H9 (cell line): ENCODE measurements around the gene HTRA3. TPM values are rescaled to one million over a fixed set of nuclear protein-coding genes. Genes with fewer than 3 reads are reported as not detected.
A peak's percentile ranks its signal among the peaks of the same experiment; 100 is the strongest.

Source experiments
- DNase-seq: peaks from one replicate; pipeline ENCODE4 v3.0.0-alpha.2; 2017
- H2AFZ ChIP-seq: one replicate; pipeline ENCODE4 v1.6.1; 2013; ENCODE audit warnings: mild to moderate bottlenecking, low read length, control low read depth, moderate library complexity
- H2AK5ac ChIP-seq: 2 replicates; pipeline ENCODE4 v1.6.1; 2013; ENCODE audit warnings: low read length, control low read depth, mixed read lengths; ENCODE audit not compliant: insufficient read length
- H2BK120ac ChIP-seq: one replicate; pipeline ENCODE4 v1.6.1; 2013; ENCODE audit warnings: low read depth, mild to moderate bottlenecking, low read length, control low read depth, inconsistent platforms; ENCODE audit not compliant: poor library complexity, severe bottlenecking
- H2BK12ac ChIP-seq: 2 replicates; pipeline ENCODE4 v1.6.1; 2013; ENCODE audit warnings: low read length, control low read depth, mixed read lengths, low read depth; ENCODE audit not compliant: insufficient read length
- H2BK15ac ChIP-seq: 2 replicates; pipeline ENCODE4 v1.6.1; 2013; ENCODE audit warnings: low read depth, low read length, control low read depth
- H2BK20ac ChIP-seq: one replicate; pipeline ENCODE4 v1.6.1; 2013; ENCODE audit warnings: low read depth, mild to moderate bottlenecking, low read length, control low read depth, inconsistent platforms; ENCODE audit not compliant: poor library complexity, severe bottlenecking
- H2BK5ac ChIP-seq: 2 replicates; pipeline ENCODE4 v1.6.1; 2013; ENCODE audit warnings: low read length, control low read depth, mixed read lengths; ENCODE audit not compliant: insufficient read length
- H3K14ac ChIP-seq: 2 replicates; pipeline ENCODE4 v1.6.1; 2013; ENCODE audit warnings: low read length, control low read depth; ENCODE audit not compliant: insufficient read depth
- H3K18ac ChIP-seq: 2 replicates; pipeline ENCODE4 v1.6.1; 2013; ENCODE audit warnings: low read depth, mild to moderate bottlenecking, mixed read lengths, low read length, control low read depth; ENCODE audit not compliant: insufficient read length
- H3K23ac ChIP-seq: 2 replicates; pipeline ENCODE4 v1.6.1; 2013; ENCODE audit warnings: low read length, control low read depth, mixed read lengths, low read depth; ENCODE audit not compliant: insufficient read length
- H3K23me2 ChIP-seq: 2 replicates; pipeline ENCODE4 v1.6.1; 2013; ENCODE audit warnings: low read depth, mild to moderate bottlenecking, mixed read lengths, low read length, control low read depth; ENCODE audit not compliant: insufficient read length, poor library complexity, severe bottlenecking
- H3K27ac ChIP-seq: 2 replicates; pipeline ENCODE4 v1.5.1; 2013; ENCODE audit warnings: low read length, control low read depth, mixed read lengths, low read depth; ENCODE audit not compliant: insufficient read length
- H3K27me3 ChIP-seq: 2 replicates; pipeline ENCODE4 v1.6.1; 2013; ENCODE audit warnings: low read length, control low read depth, inconsistent platforms; ENCODE audit not compliant: insufficient read depth
- H3K4ac ChIP-seq: 2 replicates; pipeline ENCODE4 v1.6.1; 2013; ENCODE audit warnings: low read depth, mild to moderate bottlenecking, control low read depth, inconsistent platforms, low read length, moderate library complexity
- H3K4me1 ChIP-seq: 2 replicates; pipeline ENCODE4 v1.6.1; 2013; ENCODE audit warnings: low read length, control low read depth, inconsistent platforms; ENCODE audit not compliant: insufficient read depth
- H3K4me2 ChIP-seq: 2 replicates; pipeline ENCODE4 v1.6.1; 2013; ENCODE audit warnings: low read length, control low read depth, mixed read lengths; ENCODE audit not compliant: insufficient read length, insufficient read depth
- H3K56ac ChIP-seq: 2 replicates; pipeline ENCODE4 v1.6.1; 2013; ENCODE audit warnings: low read depth, mild to moderate bottlenecking, mixed read lengths, low read length, control low read depth; ENCODE audit not compliant: insufficient read length
- H3K79me1 ChIP-seq: 2 replicates; pipeline ENCODE4 v1.6.1; 2013; ENCODE audit warnings: low read depth, mild to moderate bottlenecking, moderate library complexity, low read length, control low read depth, inconsistent platforms; ENCODE audit not compliant: insufficient read depth, poor library complexity, severe bottlenecking
- H3K79me2 ChIP-seq: 2 replicates; pipeline ENCODE4 v1.6.1; 2013; ENCODE audit warnings: low read length, control low read depth, inconsistent platforms; ENCODE audit not compliant: insufficient read depth
- H3K9ac ChIP-seq: 2 replicates; pipeline ENCODE4 v1.6.1; 2013; ENCODE audit warnings: low read length, control low read depth, mixed read lengths; ENCODE audit not compliant: insufficient read length; ENCODE audit errors: extremely low read depth
- H3K9me3 ChIP-seq: one replicate; pipeline ENCODE4 v1.6.1; 2013; ENCODE audit warnings: low read depth, low read length, inconsistent platforms; ENCODE audit not compliant: control insufficient read depth
- H3T11ph ChIP-seq: one replicate; pipeline ENCODE4 v1.6.1; 2013; ENCODE audit warnings: mild to moderate bottlenecking, low read length, control low read depth, inconsistent platforms
- H4K20me1 ChIP-seq: one replicate; pipeline ENCODE4 v1.6.1; 2013; ENCODE audit not compliant: control insufficient read depth, insufficient read length, insufficient read depth
- H4K5ac ChIP-seq: 2 replicates; pipeline ENCODE4 v1.6.1; 2013; ENCODE audit warnings: low read depth, mild to moderate bottlenecking, mixed read lengths, low read length, control low read depth; ENCODE audit not compliant: insufficient read length
- H4K8ac ChIP-seq: replicated peaks from 2 replicates; pipeline ENCODE4 v1.6.1; 2013; ENCODE audit warnings: low read length, control low read depth, mixed read lengths, low read depth; ENCODE audit not compliant: insufficient read length
- H4K91ac ChIP-seq: 2 replicates; pipeline ENCODE4 v1.6.1; 2013; ENCODE audit warnings: low read depth, mild to moderate bottlenecking, moderate library complexity, mixed read lengths, low read length, control low read depth; ENCODE audit not compliant: insufficient read length
- H3K27ac Mint-ChIP-seq, 3 experiments: 2 replicates in 2 of 3; 3 replicates in 1 of 3; pipeline ENCODE4 v1.8.0; 2020 to 2021; ENCODE audit warnings: mixed read lengths in 3 of 3, mild to moderate bottlenecking in 1 of 3, moderate library complexity in 1 of 3
- H3K27me3 Mint-ChIP-seq: 2 replicates; pipeline ENCODE4 v1.8.0; 2021; ENCODE audit warnings: low read depth, mild to moderate bottlenecking, moderate library complexity, mixed read lengths
- H3K36me3 Mint-ChIP-seq, 3 experiments: 2 replicates in 2 of 3; 3 replicates in 1 of 3; pipeline ENCODE4 v1.8.0; 2020 to 2021; ENCODE audit warnings: low read depth in 3 of 3, mixed read lengths in 3 of 3; ENCODE audit not compliant: insufficient read depth in 1 of 3
- H3K4me1 Mint-ChIP-seq, 2 experiments: 2 replicates each; pipeline ENCODE4 v1.8.0; 2020; ENCODE audit warnings: mixed read lengths in 2 of 2
- H3K4me3 Mint-ChIP-seq, 2 experiments: 2 replicates in 1 of 2; 3 replicates in 1 of 2; pipeline ENCODE4 v1.8.0; 2020 to 2021; ENCODE audit warnings: mild to moderate bottlenecking in 2 of 2, mixed read lengths in 2 of 2, moderate library complexity in 1 of 2
- H3K9me3 Mint-ChIP-seq, 2 experiments: 2 replicates in 1 of 2; 3 replicates in 1 of 2; pipeline ENCODE4 v1.8.0; 2020; ENCODE audit warnings: mild to moderate bottlenecking in 2 of 2, mixed read lengths in 2 of 2, moderate library complexity in 1 of 2
- WGBS: extraction: QIAGEN DNeasy Blood & Tissue Kit; methylation state at CpG from one replicate; pipeline ENCODE4 v1.1.7; 2013; ENCODE audit warnings: missing lambda C conversion rate, low lambda C conversion rate, mixed read lengths; ENCODE audit not compliant: insufficient read length; ENCODE audit errors: extremely low coverage; 5-methylcytosine and 5-hydroxymethylcytosine counted together
- total RNA-seq: library from RNA; stranded (reverse); gene quantifications from 2 replicates; pipeline ENCODE4 v1.2.1, GENCODE V29; 2021
- TF ChIP-seq, protein P1 (sequence below): fragments of 200-600 bp; sonication (generic); conservative IDR thresholded peaks from 3 replicates; pipeline ENCODE4 v1.8.0; 2021; ENCODE audit warnings: antibody characterized with exemption, mild to moderate bottlenecking

The HTRA3 gene
- total RNA-seq, 1 experiment from 2014 or later: 3.0 TPM

DNA sequence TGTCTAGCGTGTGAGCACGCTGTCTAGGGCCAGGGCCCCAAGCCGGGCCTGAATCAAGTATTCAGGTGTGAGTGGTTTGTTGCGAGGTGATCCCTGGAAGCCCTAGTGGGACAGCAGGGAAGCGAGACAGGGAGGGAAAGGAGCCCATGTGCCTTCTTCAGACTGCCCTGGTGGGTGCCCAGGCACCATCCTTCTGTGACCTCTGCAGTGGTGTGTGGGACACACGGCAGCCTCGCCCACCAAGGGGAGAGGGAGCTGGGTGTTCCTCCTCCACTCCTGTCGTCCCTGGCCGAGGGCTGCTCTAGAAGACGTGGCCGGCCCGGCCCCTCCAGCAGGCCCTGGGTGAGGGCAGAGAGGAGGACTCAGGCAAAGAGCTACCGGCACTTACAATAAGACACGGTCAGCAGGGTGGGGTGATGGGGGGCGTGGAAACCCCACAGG, 47.4 kb downstream of the HTRA3 start:
- Histone ChIP-seq H4K8ac (no peak overlapping the region), H2BK20ac (no peak overlapping the region), H3K79me2 (no peaks in the 10 kb centered on the region), H3K9ac (no peak overlapping the region), H3K23ac (no peak overlapping the region), H2AK5ac (no peak overlapping the region), H3K4me1 (no peaks in the 10 kb centered on the region; the same call in 1 of the 2 replicates), H3K79me1 (no peaks in the 10 kb centered on the region), H4K5ac (no peak overlapping the region), H3T11ph (no peak overlapping the region), H2BK12ac (no peak overlapping the region), H2BK5ac (no peak overlapping the region), H3K4me2 (no peak overlapping the region), H2BK120ac (no peak overlapping the region), H3K27ac (no peak overlapping the region), H3K56ac (no peak overlapping the region), H3K4ac (no peak overlapping the region), H3K14ac (no peak overlapping the region; the same call in 1 of the 2 replicates), H4K91ac (peak overlapping the region; percentile 29), H2AFZ (no peak overlapping the region), H3K18ac (no peak overlapping the region), H3K23me2 (no peaks in the 10 kb centered on the region), H3K27me3 (no peaks in the 10 kb centered on the region), H4K20me1 (no peaks in the 10 kb centered on the region), H3K9me3 (no peaks in the 10 kb centered on the region), H2BK15ac (no peak overlapping the region)
- TF ChIP-seq, protein P1, sequence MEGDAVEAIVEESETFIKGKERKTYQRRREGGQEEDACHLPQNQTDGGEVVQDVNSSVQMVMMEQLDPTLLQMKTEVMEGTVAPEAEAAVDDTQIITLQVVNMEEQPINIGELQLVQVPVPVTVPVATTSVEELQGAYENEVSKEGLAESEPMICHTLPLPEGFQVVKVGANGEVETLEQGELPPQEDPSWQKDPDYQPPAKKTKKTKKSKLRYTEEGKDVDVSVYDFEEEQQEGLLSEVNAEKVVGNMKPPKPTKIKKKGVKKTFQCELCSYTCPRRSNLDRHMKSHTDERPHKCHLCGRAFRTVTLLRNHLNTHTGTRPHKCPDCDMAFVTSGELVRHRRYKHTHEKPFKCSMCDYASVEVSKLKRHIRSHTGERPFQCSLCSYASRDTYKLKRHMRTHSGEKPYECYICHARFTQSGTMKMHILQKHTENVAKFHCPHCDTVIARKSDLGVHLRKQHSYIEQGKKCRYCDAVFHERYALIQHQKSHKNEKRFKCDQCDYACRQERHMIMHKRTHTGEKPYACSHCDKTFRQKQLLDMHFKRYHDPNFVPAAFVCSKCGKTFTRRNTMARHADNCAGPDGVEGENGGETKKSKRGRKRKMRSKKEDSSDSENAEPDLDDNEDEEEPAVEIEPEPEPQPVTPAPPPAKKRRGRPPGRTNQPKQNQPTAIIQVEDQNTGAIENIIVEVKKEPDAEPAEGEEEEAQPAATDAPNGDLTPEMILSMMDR: no peak
- H3K4me1 Mint-ChIP-seq: peaks cover 18 to 19% of the 10 kb centered on the region in 2 experiments
- H3K27ac Mint-ChIP-seq: no peak overlapping the region; a peak in 1 of 7 replicates
- peak; percentile 25 for DNase-seq
- peaks cover 3 to 7% of the 10 kb centered on the region in 2 experiments; a peak in 3 of 5 replicates for H3K9me3 Mint-ChIP-seq
- no peak overlapping the region for H3K4me3 Mint-ChIP-seq
- H3K36me3 Mint-ChIP-seq: no peaks in the 10 kb centered on the region
- H3K27me3 Mint-ChIP-seq: peaks cover 16% of the 10 kb centered on the region; the same call in 1 of the 2 replicates
- no CpG with 5 or more reads among the region's 15 CpGs for WGBS
